IMR-90 (cell line): Measurements from ENCODE around the gene LRRFIP1.

ENCODE experiments used
- CHD1 ChIP-seq: IDR thresholded peaks from 2 replicates; pipeline ENCODE4 v1.6.1; 2012; ENCODE audit warnings: low read depth, low read length, improper control_type of control experiment
- CTCF ChIP-seq: conservative IDR thresholded peaks from 2 replicates; pipeline ENCODE4 v1.5.1; 2012; ENCODE audit warnings: mild to moderate bottlenecking, low read depth, low read length, improper control_type of control experiment
- MXI1 ChIP-seq: IDR thresholded peaks from 2 replicates; pipeline ENCODE4 v1.6.1; 2012; ENCODE audit warnings: low read depth, mild to moderate bottlenecking, low read length, moderate library complexity, borderline replicate concordance
- POLR2A ChIP-seq: IDR thresholded peaks from 2 replicates; pipeline ENCODE4 v1.6.1; 2012; ENCODE audit warnings: mild to moderate bottlenecking, low read depth, low read length
- SMC3 ChIP-seq: fragments of 150-350 bp; IDR thresholded peaks from 2 replicates; pipeline ENCODE4 v1.6.1; 2016; ENCODE audit warnings: low read depth, mild to moderate bottlenecking, antibody characterized with exemption, low read length, moderate library complexity

DNA sequence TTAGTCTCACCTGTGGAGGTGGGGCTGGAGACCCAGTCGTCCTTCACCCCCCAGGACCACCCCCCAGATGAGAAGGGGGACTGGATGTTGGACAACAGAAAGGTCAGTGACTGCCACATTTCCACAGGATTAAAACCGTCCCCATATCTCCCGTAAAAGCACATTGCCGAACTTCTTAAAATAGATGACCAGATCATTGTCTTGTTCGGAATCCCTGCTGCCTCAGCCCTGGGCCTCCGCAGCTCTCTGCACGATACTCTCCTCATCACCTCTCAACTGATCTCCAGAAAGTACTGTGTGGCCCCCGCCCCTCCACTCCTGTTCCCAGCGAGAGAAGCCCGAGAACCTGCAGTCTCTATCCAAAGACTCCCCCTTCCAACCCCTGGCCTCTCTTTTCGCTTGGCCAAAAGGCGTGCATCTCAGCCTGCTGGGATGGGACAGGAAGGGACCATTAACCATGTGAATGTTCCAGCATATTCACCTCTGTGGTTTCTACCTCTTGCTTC lies 13.2 kb downstream of the LRRFIP1 start:
- no peak for TF ChIP-seq CTCF
- no peak for TF ChIP-seq CHD1
- TF ChIP-seq MXI1, result no peak
- TF ChIP-seq SMC3, result no peak
- TF ChIP-seq POLR2A, result no peak
